Stomach (tissue), 9 donors: ENCODE measurements around the gene CLSTN2. TPM values are rescaled to one million over a fixed set of nuclear protein-coding genes. Genes with fewer than 3 reads are reported as not detected.

ENCODE experiments used
- DNase-seq, 2 donors: peaks; one replicate each; pipeline versions ENCODE4 v3.0.0 to v3.0.0-alpha.2; 2013 to 2019
- H3K27ac ChIP-seq, 5 donors: fragments of 200-600 bp in 4 of 5; sonication (generic) in 4 of 5; one replicate each; pipeline ENCODE4 v1.5.1; 2013 to 2019; ENCODE audit warnings: mild to moderate bottlenecking in 1 of 5, moderate library complexity in 1 of 5
- H3K27me3 ChIP-seq, 3 donors: fragments of 200-600 bp; sonication (generic); one replicate each; pipeline ENCODE4 v1.5.1; 2017 to 2019; ENCODE audit warnings: mixed run types in 1 of 3
- H3K36me3 ChIP-seq, 4 donors: fragments of 200-600 bp; sonication (generic); 1 replicate in 3 of 4; 2 replicates in 1 of 4; pipeline ENCODE4 v1.5.1; 2016 to 2019
- H3K4me1 ChIP-seq, 4 donors: fragments of 200-600 bp; sonication (generic); one replicate each; pipeline ENCODE4 v1.5.1; 2016 to 2019
- H3K4me3 ChIP-seq, 4 donors: fragments of 200-600 bp; sonication (generic) in 3 of 4; one replicate each; pipeline ENCODE4 v1.5.1; 2016 to 2019; ENCODE audit warnings: mild to moderate bottlenecking in 1 of 4
- H3K9me3 ChIP-seq, 4 donors: fragments of 200-600 bp; sonication (generic); one replicate each; pipeline ENCODE4 v1.5.1; 2016 to 2019
- EP300 ChIP-seq: sonication (generic); formaldehyde crosslinking; IDR thresholded peaks from one replicate; pipeline ENCODE4 v1.6.1; 2017; ENCODE audit warnings: antibody characterized with exemption
- POLR2A ChIP-seq, 4 donors: fragments of 450-650 bp; IDR thresholded peaks; one replicate each; pipeline ENCODE4 v1.6.1; 2016; ENCODE audit warnings: antibody characterized with exemption in 4 of 4, control low read depth in 2 of 4, mild to moderate bottlenecking in 1 of 4, moderate library complexity in 1 of 4
- POLR2AphosphoS5 ChIP-seq, 3 donors: sonication (generic); formaldehyde crosslinking; IDR thresholded peaks; one replicate each; pipeline ENCODE4 v1.6.1; 2016; ENCODE audit warnings: antibody characterized with exemption in 3 of 3
- WGBS, 5 donors: extraction: QIAGEN DNeasy Blood & Tissue Kit in 3 of 5; methylation state at CpG; one replicate each; pipeline versions ENCODE4 v1.1.5 to v1.1.7; 2013 to 2018; 5-methylcytosine and 5-hydroxymethylcytosine counted together
- intact Hi-C: fragments of 100-400 bp; cut with DNase I; formaldehyde crosslinking; loops from one replicate; pipeline ENCODE4 v1.15.1; 2023; ENCODE audit warnings: low total_unique reads
- polyA plus RNA-seq, 3 donors: library from polyadenylated mRNA; stranded (reverse); fragments of 200-250 nt; gene quantifications; one replicate each; pipeline ENCODE4 v1.2.3, GENCODE V29; 2013
- total RNA-seq, 5 donors: library from RNA; depleted of rRNA; stranded (reverse); fragments of >200 nt; gene quantifications; one replicate each; pipeline versions ENCODE4 v1.1.0 to v1.2.3, GENCODE V29; 2014 to 2016
- TF ChIP-seq, protein P1 (sequence below), 7 experiments: fragments of 450-650 bp in 4 of 7; fragments of 200-600 bp in 3 of 7; sonication (generic) in 3 of 7; IDR thresholded peaks; one replicate each; pipeline ENCODE4 v1.5.1; 2016 to 2019; ENCODE audit warnings: antibody characterized with exemption in 7 of 7, control low read depth in 2 of 7, mild to moderate bottlenecking in 1 of 7
- donor health status: healthy with polysubstance abuse.
- donor health status: Bipolar disorder and iron deficiency.
- donor health status: healthy.

CLSTN2 gene
- total and polyA plus RNA-seq, 8 donors, result 0.10 to 5.4 (median 1.7) TPM

DNA sequence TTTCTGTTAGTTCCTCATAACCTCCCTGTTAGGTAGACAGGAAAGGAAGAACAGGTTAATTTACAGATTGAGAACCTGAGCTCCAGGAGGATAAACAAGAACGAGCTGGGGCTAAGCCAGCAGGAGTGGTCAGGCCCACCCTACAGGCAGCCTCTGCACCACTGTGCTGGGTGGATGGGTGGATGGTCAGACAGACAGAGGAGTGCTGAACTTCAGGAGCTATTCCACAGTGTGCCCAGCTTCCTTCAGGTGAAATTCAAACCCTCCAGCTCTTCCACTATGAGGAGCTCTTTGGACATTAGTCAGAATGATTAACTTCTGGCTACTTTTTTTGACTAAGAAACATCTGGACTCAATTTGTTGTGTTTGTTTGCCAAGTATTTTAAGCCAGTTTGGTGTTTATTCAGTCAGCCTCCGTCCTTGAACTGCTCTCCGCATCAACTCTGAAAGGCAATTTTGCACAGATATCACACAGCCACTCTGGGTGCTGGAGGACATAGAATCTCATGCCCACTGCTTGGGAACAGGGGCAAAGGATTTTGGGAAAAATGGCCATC is 361.9 kb downstream of the CLSTN2 start:
- 36 to 42% (median 40%) methylated on average over 3 of the region's 3 CpGs for whole genome bisulfite sequencing, 5 donors
- intact Hi-C loops, result no loop called here
- Histone ChIP-seq H3K36me3 (no peaks in the 10 kb centered on the region), H3K4me3 (no peak overlapping the region), H3K9me3 (no peaks in the 10 kb centered on the region), H3K27ac (no peak overlapping the region), H3K4me1 (no peaks in the 10 kb centered on the region), H3K27me3 (no peaks in the 10 kb centered on the region)
- peak in 1 of 2 donors; percentile 19 for DNase-seq
- TF ChIP-seq POLR2A (IDR thresholded peaks at IDR 0.05), result no peak
- no peak for TF ChIP-seq EP300
- TF ChIP-seq POLR2AphosphoS5 (IDR thresholded peaks at IDR 0.05), result no peak
- TF ChIP-seq, protein P1, sequence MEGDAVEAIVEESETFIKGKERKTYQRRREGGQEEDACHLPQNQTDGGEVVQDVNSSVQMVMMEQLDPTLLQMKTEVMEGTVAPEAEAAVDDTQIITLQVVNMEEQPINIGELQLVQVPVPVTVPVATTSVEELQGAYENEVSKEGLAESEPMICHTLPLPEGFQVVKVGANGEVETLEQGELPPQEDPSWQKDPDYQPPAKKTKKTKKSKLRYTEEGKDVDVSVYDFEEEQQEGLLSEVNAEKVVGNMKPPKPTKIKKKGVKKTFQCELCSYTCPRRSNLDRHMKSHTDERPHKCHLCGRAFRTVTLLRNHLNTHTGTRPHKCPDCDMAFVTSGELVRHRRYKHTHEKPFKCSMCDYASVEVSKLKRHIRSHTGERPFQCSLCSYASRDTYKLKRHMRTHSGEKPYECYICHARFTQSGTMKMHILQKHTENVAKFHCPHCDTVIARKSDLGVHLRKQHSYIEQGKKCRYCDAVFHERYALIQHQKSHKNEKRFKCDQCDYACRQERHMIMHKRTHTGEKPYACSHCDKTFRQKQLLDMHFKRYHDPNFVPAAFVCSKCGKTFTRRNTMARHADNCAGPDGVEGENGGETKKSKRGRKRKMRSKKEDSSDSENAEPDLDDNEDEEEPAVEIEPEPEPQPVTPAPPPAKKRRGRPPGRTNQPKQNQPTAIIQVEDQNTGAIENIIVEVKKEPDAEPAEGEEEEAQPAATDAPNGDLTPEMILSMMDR (IDR thresholded peaks at IDR 0.05), result no peak

DNA sequence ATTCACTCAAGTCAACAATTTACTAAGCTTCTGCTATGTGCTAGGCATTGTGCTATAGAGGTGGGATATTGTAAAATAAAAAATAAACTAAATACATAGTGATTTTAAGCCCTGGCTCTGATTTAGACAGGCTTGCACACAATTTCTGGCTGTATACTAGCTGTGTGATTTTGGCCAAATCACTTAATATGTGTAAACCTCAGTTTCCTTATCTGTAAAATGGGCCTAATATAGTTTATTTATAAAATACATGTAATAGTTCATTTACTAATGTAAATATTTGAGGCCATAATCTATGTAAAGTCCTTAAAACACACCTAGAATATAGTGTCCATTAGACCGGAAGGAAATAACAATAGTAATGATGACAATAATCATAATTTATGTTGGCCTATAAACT is 363.1 kb downstream of the CLSTN2 start:
- Histone ChIP-seq H3K9me3 (no peaks in the 10 kb centered on the region), H3K27ac (no peak overlapping the region), H3K4me3 (no peak overlapping the region), H3K36me3 (no peaks in the 10 kb centered on the region), H3K4me1 (no peaks in the 10 kb centered on the region), H3K27me3 (no peaks in the 10 kb centered on the region)
- TF ChIP-seq POLR2AphosphoS5 (IDR thresholded peaks at IDR 0.05) (no peak), EP300 (no peak), POLR2A (IDR thresholded peaks at IDR 0.05) (no peak)
- TF ChIP-seq, protein P1 (IDR thresholded peaks at IDR 0.05), result no peak
- 79 to 87% (median 85%) methylated on average over 1 of the region's 1 CpG for WGBS, 5 donors
- intact Hi-C loops, result no loop called here
- no peak for DNase-seq

DNA sequence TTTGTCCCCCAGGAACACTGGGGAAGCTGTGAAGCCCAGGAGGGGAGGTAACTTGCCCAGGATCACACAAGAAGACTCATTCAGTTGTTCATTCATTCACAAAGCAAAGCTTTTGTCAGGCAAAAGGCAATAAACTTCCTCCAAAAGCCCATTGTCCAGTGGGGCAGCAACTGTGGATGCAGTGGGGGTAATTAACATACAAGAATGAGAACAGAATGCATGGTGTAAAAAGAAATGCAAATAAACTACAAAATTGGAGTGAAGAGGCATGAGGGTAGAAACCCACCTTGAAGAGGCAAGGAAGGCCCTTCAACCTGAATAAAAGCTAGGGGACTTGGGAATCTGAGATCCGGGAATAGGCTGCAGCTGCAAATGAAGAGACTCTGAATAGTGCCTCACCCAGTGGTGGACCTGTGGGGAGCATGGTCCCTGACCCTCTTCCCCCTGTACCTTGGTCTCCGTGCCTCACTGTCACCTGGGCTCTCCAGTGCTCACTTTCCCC is 363.6 kb downstream of the CLSTN2 start:
- Histone ChIP-seq H3K27me3 (no peaks in the 10 kb centered on the region), H3K4me1 (no peaks in the 10 kb centered on the region), H3K27ac (no peak overlapping the region), H3K36me3 (no peaks in the 10 kb centered on the region), H3K9me3 (no peaks in the 10 kb centered on the region), H3K4me3 (no peak overlapping the region)
- WGBS, 5 donors, result 57 to 91% (median 66%) methylated on average over 2 of the region's 2 CpGs
- intact Hi-C loops, result no loop called here
- DNase-seq, result no peak
- TF ChIP-seq POLR2A (IDR thresholded peaks at IDR 0.05) (no peak), POLR2AphosphoS5 (IDR thresholded peaks at IDR 0.05) (no peak)

DNA sequence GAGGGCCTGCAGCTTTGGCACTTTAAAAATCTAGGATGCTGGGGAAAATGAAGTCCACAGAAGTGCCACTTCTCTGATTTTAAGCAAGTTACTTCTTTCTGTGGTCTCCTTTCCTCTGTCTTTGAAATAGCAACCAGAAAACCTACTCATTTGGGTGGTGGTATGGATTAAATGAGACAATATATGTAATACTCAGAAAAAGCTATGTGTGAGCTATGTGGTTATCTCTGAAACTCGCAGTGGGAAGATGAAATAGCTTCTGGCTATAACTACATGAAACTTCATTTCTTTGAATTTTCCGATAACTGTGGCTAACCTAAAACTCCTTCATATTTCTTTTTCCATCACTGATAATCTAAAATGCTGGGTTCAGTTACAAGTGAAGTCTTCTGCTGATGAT is 368.9 kb downstream of the CLSTN2 start:
- Histone ChIP-seq H3K27ac (no peak overlapping the region), H3K36me3 (no peaks in the 10 kb centered on the region), H3K4me1 (no peaks in the 10 kb centered on the region), H3K9me3 (no peaks in the 10 kb centered on the region), H3K27me3 (no peaks in the 10 kb centered on the region), H3K4me3 (no peak overlapping the region)
- DNase-seq, result no peak
- TF ChIP-seq POLR2A (IDR thresholded peaks at IDR 0.05), result no peak
- no peak for TF ChIP-seq EP300
- no peak for TF ChIP-seq POLR2AphosphoS5 (IDR thresholded peaks at IDR 0.05)
- TF ChIP-seq, protein P1 (IDR thresholded peaks at IDR 0.05), result no peak
- intact Hi-C loops, result no loop called here
- WGBS, 5 donors, result 81 to 96% (median 91%) methylated on average over 2 of the region's 2 CpGs

DNA sequence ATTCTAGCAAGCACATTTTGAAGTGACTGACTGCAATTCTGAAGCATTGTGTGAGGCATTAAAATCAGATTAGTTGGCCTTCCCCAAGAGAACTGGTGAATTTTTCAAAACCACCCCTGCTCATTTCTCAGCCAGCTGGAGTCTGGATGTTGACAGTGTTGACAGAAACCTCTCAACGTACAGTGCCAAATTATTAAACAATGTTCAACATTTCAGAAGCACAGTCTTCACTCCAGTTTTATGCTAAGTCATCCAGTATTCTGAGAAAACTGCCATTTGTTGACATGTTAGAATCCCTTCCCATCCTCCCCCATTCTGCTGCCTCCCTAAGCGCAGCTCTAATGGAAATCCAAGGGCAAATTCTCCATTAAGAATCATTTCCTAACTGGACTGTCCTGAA is 373.6 kb downstream of the CLSTN2 start:
- Histone ChIP-seq H3K27me3 (no peaks in the 10 kb centered on the region), H3K9me3 (no peaks in the 10 kb centered on the region), H3K4me1 (no peaks in the 10 kb centered on the region), H3K4me3 (no peak overlapping the region), H3K27ac (no peak overlapping the region), H3K36me3 (no peaks in the 10 kb centered on the region)
- peak in 1 of 2 donors; percentile 11 for DNase-seq
- 64 to 77% (median 67%) methylated on average over 2 of the region's 2 CpGs for WGBS, 5 donors
- intact Hi-C loops, result no loop called here
- TF ChIP-seq POLR2AphosphoS5 (IDR thresholded peaks at IDR 0.05), result no peak
- no peak for TF ChIP-seq EP300
- TF ChIP-seq, protein P1 (IDR thresholded peaks at IDR 0.05), result no peak
- TF ChIP-seq POLR2A (IDR thresholded peaks at IDR 0.05), result no peak
